Right lobe of liver (tissue), 6 donors: ENCODE measurements around the gene MED25. TPM values are rescaled to one million over a fixed set of nuclear protein-coding genes. Genes with fewer than 3 reads are reported as not detected.

Source experiments
- ATAC-seq, 4 donors: fragments of 200-7000 bp; cut with Tn5 transposase; one replicate each; pipeline ENCODE4 v1.9.1; 2020; ENCODE audit warnings: mild to moderate bottlenecking in 4 of 4, moderate library complexity in 4 of 4
- DNase-seq, 3 donors: peaks; one replicate each; pipeline ENCODE4 v3.0.0-alpha.2; 2020
- H3K27ac ChIP-seq, 3 donors: fragments of 200-600 bp; one replicate each; pipeline ENCODE4 v1.8.0; 2022
- H3K27me3 ChIP-seq, 2 donors: fragments of 200-600 bp; one replicate each; pipeline ENCODE4 v1.8.0; 2022
- H3K36me3 ChIP-seq, 4 donors: fragments of 200-600 bp; sonication (generic) in 1 of 4; one replicate each; pipeline versions ENCODE4 v1.5.1 to v1.8.0; 2017 to 2022; ENCODE audit warnings: control low read depth in 1 of 4
- H3K4me1 ChIP-seq, 4 donors: fragments of 200-600 bp; sonication (generic) in 1 of 4; one replicate each; pipeline versions ENCODE4 v1.5.1 to v1.8.0; 2017 to 2022; ENCODE audit warnings: control low read depth in 1 of 4
- H3K4me3 ChIP-seq, 3 donors: fragments of 200-600 bp; one replicate each; pipeline ENCODE4 v1.8.0; 2022
- H3K9me3 ChIP-seq, 4 donors: fragments of 200-600 bp; sonication (generic) in 1 of 4; one replicate each; pipeline versions ENCODE4 v1.5.1 to v1.8.0; 2017 to 2022; ENCODE audit warnings: control low read depth in 1 of 4
- CTCF ChIP-seq, 4 donors: fragments of 200-600 bp in 3 of 4; fragments of 450-650 bp in 1 of 4; IDR thresholded peaks; one replicate each; pipeline versions ENCODE4 v1.5.1 to v1.8.0; 2016 to 2022; ENCODE audit warnings: antibody characterized with exemption in 4 of 4, mild to moderate bottlenecking in 2 of 4
- POLR2A ChIP-seq: fragments of 450-650 bp; IDR thresholded peaks from one replicate; pipeline ENCODE4 v1.6.1; 2017; ENCODE audit warnings: antibody characterized with exemption, mild to moderate bottlenecking
- WGBS: methylation state at CpG from one replicate; pipeline ENCODE4 v1.1.6; 2018; ENCODE audit warnings: low coverage, low lambda C conversion rate; ENCODE audit not compliant: insufficient coverage; ENCODE audit errors: missing lambda C conversion rate; 5-methylcytosine and 5-hydroxymethylcytosine counted together
- intact Hi-C, 2 donors: fragments of 100-400 bp; cut with DNase I; formaldehyde crosslinking; loops; one replicate each; pipeline versions ENCODE4 v1.11.2 to v1.14.1; 2022
- total RNA-seq, 6 experiments: library from RNA; depleted of rRNA in 2 of 6; stranded (reverse); fragments of >200 nt in 2 of 6; fragmentation: NEBNext Ultra II Directional in 3 of 6; extraction: Animal tissue kit (Norgen Biotek cat#: 25700) in 3 of 6; gene quantifications; one replicate each; pipeline versions ENCODE4 v1.1.0 to v1.2.4, GENCODE V29; 2016 to 2023
- donor health status: DM: no; HTN: yes; CAD: no.
- donor health status: DM: no; HTN: no; CAD: no.
- donor health status: DM: no; HTN: no; CAD: no.
- donor health status: DM: no; HTN: yes; CAD: no.
- donor health status: DM: no; HTN: yes; CAD: no.

The MED25 gene
- total RNA-seq, 6 experiments from 2014 or later, result 9.9 to 16.3 (median 11.8) TPM

GRCh38 chr19:49773663-49774350, 44.3 kb upstream of the MED25 start:
- Histone ChIP-seq H3K27me3 (no peaks in the 10 kb centered on the region), H3K36me3 (no peaks in the 10 kb centered on the region), H3K4me3 (no peak overlapping the region), H3K9me3 (no peaks in the 10 kb centered on the region), H3K4me1 (peaks cover 0 to 4% (median 0%) of the 10 kb centered on the region in 4 donors), H3K27ac (no peak overlapping the region)
- ATAC-seq, result no peak
- DNase-seq, result no peak
- WGBS, result 80% methylated on average over 5 of the region's 8 CpGs
- no peak for TF ChIP-seq CTCF (IDR thresholded peaks at IDR 0.05)
- no peak for TF ChIP-seq POLR2A
- intact Hi-C loops, result no loop called here

DNA sequence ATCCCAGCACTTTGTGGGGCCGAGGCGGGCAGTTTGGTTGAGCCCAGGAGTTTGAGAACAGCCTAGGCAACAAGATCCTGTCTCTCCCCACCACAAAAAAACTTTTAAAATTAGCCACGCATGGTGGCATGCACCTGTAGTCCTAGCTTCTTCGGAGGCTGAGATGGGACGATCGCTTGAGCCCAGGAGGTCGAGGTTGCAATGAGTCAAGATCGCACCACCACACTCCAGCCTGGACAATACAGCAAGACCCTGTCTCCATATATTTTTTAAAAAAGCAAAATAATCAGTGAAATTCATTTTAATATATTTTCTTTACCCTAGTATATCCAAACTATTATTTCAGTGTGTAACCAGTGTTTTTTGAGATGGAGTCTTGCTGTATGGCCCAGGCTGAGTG, 43.1 kb upstream of the MED25 start:
- TF ChIP-seq CTCF (IDR thresholded peaks at IDR 0.05) (no peak), POLR2A (no peak)
- DNase-seq (no peak), ATAC-seq (no peak)
- 92% methylated on average over 5 of the region's 8 CpGs for WGBS
- Histone ChIP-seq H3K4me1 (peaks cover 0 to 3% (median 0%) of the 10 kb centered on the region in 4 donors), H3K36me3 (no peaks in the 10 kb centered on the region), H3K27ac (no peak overlapping the region), H3K27me3 (no peaks in the 10 kb centered on the region), H3K4me3 (no peak overlapping the region), H3K9me3 (no peaks in the 10 kb centered on the region)
- intact Hi-C loops, result no loop called here

DNA sequence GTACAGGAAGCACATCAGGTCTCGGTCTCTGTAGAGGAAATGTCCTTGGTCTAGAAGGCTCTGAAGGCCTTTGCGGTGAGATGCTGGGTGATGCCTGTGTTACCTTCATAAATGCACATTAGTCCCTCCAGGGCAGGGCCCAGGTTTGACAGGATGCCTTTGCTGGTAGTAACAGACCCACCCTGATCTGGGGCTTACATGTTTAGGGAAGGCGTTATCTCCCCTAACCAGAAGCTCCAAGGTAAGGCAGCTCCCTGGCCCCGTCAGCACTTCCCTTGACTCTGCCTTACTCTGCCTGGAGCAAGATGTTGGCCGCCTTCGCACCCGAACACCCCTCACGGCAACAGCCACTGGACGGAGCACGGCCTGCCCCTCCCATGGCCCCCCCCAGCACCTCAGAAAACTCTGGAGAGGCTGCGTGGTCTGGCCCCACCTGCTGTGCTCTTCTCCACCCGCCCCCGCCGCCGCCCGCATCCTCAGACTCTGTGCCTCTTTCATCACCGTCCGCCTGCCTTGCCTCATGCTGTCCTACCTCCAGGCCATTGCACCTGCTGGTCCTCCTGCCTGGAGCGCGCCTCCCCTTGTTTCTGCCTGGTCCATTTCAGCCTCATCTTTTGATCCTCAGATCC, 42.2 kb upstream of the MED25 start:
- H3K4me1 ChIP-seq, result peaks cover 0 to 3% (median 0%) of the 10 kb centered on the region in 4 donors
- DNase-seq (no peak), ATAC-seq (peak in 1 of 4 donors; percentile 8)
- TF ChIP-seq CTCF (IDR thresholded peaks at IDR 0.05) (no peak), POLR2A (no peak)
- intact Hi-C loops, result no loop called here
- H3K9me3 ChIP-seq, result no peaks in the 10 kb centered on the region
- H3K27ac ChIP-seq, result no peak overlapping the region
- no peak overlapping the region for H3K4me3 ChIP-seq
- WGBS, result 83% methylated on average over 2 of the region's 20 CpGs
- H3K36me3 ChIP-seq, result no peaks in the 10 kb centered on the region
- H3K27me3 ChIP-seq, result no peaks in the 10 kb centered on the region

GRCh38 chr19:49776371-49776764, 41.7 kb upstream of the MED25 start:
- no peak overlapping the region for H3K27ac ChIP-seq
- 91% methylated on average over 4 of the region's 6 CpGs for WGBS
- DNase-seq (no peak), ATAC-seq (no peak)
- no peak overlapping the region for H3K4me3 ChIP-seq
- H3K4me1 ChIP-seq, result peaks cover 0 to 2% (median 0%) of the 10 kb centered on the region in 4 donors
- TF ChIP-seq CTCF (IDR thresholded peaks at IDR 0.05) (no peak), POLR2A (no peak)
- H3K27me3 ChIP-seq, result no peaks in the 10 kb centered on the region
- H3K36me3 ChIP-seq, result no peaks in the 10 kb centered on the region
- no peaks in the 10 kb centered on the region for H3K9me3 ChIP-seq
- intact Hi-C loops, result no loop called here
